Measurements from ENCODE around the gene MAU2. TPM values are rescaled to one million over a fixed set of nuclear protein-coding genes. Genes with fewer than 3 reads are reported as not detected.

Gene MAU2
- total RNA-seq, 1 donor from 2014 or later: 32.8 TPM

DNA sequence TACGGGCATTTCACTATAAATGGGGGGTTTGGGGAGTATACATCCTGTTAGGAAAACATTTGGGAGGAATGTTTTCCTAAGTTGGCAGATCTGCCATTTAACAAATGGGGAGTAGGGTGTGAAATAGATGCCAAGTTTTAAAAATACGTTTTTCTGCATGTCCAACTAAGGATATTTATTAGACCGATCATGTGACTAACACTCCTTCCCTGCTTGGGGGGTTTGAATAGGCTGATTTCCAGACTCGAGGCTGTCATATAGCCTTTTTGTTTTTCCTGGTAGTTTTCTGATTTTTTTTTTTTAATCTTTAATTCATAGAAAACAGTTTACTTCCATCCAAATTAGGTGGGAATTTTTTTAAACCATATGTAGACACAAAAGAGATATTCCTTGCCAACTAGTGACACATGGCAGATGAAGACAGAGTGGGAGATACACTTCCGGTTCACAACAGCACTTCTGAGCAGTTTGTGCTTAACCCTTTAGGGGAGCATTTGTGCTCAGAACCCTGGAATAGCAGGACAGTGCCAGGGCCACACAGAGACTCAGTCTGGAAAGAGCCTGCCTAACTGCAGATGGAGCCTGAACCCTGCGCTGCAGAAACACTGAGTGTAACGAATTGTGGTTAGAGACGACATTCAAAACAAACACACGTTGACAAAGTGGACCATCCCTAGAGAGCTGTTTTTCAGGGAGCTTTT, 79.3 kb downstream of the MAU2 start:
- ATAC-seq (ENCODE audit: poor library complexity) (no peak), DNase-seq (no peak)
- intact Hi-C loops (cut with DNase I): no loop called here

DNA sequence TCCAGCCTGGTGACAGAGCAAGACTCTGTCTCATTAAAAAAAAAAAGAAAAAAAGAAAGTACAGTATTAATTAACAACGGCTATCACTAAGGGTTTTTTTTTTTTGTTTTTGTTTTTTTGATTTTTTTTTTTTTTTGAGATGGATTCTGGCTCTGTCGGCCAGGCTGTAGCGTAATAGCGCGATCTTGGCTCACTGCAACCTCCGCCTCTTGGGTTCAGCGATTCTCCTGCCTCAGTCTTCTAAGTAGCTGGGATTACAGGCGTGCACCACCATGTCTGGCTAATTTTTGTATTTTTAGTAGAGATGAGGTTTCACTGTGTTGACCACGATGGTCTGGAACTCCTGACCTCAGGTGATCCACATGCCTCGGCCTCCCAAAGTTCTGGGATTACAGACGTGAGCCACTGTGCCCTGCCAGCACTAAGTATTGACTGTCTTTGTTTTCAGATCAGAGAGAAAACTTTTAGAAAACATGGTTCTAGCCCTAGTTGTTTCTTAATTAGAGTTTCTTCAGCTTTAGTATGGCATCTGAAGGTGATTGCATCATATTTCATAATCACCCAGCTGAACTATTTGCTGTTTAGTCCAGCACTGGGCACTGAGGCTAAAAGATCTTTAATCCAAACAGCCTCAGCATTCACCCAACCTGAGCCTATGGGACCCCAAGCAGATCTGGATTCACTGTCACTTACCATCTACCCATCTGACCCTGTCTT, 82.2 kb downstream of the MAU2 start:
- intact Hi-C loops (cut with DNase I): no loop called here
- no peak for DNase-seq
- no peak for ATAC-seq (ENCODE audit: poor library complexity)

- ATAC-seq (ENCODE audit: poor library complexity) (no peak), DNase-seq (no peak)
- intact Hi-C loops (cut with DNase I): no loop called here
These were observed 82.8 kb downstream of the MAU2 start for GRCh38 chr19:19403373-19403901.

- peak; percentile 97 for ATAC-seq (ENCODE audit: poor library complexity)
- DNase-seq: peak; percentile 96
- intact Hi-C loops (cut with DNase I): no loop called here
These were observed 84.5 kb downstream of the MAU2 start, which contains the start of gene GATAD2A for GRCh38 chr19:19404879-19405860. GATAD2A (plus strand) TSS chr19:19405675; CDS start chr19:19465346, 59,671 bp downstream.

DNA sequence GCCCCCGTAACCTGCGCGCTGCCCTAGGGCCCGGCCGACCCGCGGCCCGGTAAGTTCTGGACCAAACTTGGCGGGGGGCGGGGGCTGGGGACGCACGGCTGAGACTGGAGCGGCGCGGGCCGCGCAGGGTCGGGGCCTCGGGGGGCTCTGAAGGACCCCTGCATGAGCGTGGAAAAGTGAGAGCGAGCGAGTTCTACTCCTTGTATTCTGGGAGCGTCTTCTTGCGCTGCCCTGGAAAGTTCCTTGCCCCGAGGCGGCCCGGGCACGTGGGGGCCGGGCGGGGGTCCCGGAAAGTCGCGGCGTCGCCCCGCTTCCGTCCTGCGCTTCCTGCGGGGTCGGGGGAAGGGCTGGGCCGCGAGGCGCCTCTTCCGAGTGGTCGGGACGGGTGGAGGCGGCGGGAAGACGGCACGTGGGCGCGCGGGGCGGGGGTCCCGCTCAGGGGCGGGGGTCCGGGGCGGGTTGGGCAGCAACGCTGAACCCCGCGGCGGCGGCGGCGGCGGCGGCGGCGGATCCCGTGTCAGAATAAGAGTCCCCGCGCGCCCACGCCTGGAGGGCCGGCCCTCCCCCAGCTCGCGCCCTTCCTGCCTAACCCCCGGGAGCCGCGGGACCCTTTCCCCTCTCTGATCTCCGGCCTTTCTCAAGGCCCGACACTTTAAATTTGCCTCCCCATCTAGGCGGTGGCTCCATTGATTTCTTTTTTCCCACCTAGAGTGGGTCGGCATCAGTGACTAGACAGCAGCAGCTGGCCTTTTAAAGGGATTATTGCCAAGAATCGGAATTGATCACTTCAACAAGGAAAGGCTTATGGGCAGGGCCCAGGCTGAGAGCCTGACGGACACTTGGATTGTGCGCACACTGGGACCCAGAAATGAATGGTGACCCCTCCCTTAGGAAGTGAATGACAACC, 85.6 kb downstream of the MAU2 start:
- intact Hi-C loops (cut with DNase I): no loop called here
- peak; percentile 25 for ATAC-seq (ENCODE audit: poor library complexity)
- DNase-seq: peak; percentile 67

DNA sequence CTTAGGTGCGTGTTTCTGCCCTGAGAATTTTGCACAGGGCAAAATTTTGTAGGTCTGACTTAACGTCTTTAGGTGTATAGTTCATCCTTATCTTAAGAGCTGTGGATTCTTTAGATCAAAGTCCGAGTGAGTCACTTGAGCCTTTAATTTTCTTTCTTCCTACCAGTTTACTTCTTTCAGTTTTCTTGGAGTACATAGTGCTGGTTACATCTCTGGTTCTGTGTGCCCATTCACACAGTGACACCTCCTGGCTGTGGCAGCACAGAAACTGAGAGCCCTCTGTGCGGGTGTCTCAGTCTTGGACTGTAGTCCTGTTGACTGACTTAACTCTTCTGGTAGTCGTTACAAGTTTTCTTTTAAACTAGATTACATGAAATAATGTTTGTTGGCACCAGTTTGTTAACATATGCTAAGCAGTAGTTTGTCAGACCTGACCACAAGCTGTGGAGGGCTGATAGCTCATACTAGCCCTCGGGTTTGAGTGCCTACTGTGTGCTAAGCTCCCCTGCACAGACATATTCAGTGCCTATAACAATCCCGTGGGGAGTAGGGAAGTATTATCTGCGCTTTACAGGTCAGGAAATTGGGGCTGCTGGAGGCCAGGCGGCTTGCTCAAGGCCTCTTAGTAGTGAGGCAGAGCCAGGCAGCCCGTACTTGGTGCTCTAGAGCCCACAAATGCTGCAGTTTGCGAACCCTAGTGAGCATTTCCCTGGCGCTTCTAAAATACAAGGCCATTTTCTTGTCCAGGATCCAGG, 86.4 kb downstream of the MAU2 start:
- intact Hi-C loops (cut with DNase I): no loop called here
- DNase-seq: no peak
- ATAC-seq (ENCODE audit: poor library complexity): no peak

GRCh38 chr19:19407633-19407930, 87.0 kb downstream of the MAU2 start:
- intact Hi-C loops (cut with DNase I): no loop called here
- ATAC-seq (ENCODE audit: poor library complexity): no peak
- no peak for DNase-seq

Other genes with a start within 250 kb of the MAU2 start
- 23.0 TPM for gene TMEM161A, start 182.4 kb upstream of the MAU2 start, total RNA-seq
- gene MEF2B, start 150.6 kb upstream of the MAU2 start, total RNA-seq: 0.83 TPM
- 21.0 TPM for gene BORCS8, start 128.7 kb upstream of the MAU2 start, total RNA-seq
- gene RFXANK, start 128.6 kb upstream of the MAU2 start, total RNA-seq: 33.9 TPM
- gene NR2C2AP, start 117.4 kb upstream of the MAU2 start, total RNA-seq: 5.9 TPM
- not detected for gene NCAN, start 108.9 kb upstream of the MAU2 start, total RNA-seq
- gene TM6SF2, start 47.5 kb upstream of the MAU2 start, total RNA-seq: 0.32 TPM
- gene SUGP1, start 320 bp upstream of the MAU2 start, total RNA-seq: 37.2 TPM
- gene GATAD2A, start 84.8 kb downstream of the MAU2 start, total RNA-seq: 24.3 TPM
- gene TSSK6, start 194.7 kb downstream of the MAU2 start, total RNA-seq: 0.67 TPM
- 1,367 TPM for gene NDUFA13, start 195.4 kb downstream of the MAU2 start, total RNA-seq
- 5.8 TPM for gene YJEFN3, start 208.1 kb downstream of the MAU2 start, total RNA-seq
- 0.40 TPM for gene CILP2, start 217.4 kb downstream of the MAU2 start, total RNA-seq